ENCODE measurements around the gene MUC5AC.

The MUC5AC gene

DNA sequence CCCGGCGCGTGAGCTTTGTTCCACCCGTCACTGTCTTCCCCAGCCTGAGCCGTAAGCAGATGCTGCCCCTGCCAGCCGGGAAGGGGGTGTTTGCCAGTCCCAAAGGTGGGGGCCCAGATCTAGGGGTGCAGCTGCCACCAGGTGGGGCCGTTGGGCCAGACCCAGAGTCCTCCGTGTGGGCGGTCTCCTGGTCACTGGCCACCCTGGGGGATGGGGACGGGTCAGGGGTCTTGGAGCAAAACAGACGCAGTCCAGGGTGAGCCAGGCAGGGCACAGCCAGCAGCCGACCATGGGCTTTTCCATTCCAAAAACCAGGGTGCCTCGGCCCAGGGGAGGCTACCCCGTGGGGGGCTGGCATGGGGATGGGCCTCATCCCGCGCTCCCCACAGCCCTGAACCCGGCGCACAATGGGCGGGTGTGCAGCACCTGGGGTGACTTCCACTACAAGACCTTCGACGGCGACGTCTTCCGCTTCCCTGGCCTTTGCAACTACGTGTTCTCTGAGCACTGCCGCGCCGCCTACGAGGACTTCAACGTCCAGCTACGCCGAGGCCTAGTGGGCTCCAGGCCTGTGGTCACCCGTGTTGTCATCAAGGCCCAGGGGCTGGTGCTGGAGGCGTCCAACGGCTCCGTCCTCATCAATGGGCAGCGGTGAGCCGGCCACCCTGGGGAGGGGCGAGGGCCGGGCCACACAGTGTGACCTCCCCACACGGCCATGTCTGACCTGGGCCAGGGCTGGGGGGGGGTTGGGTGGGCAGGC lies 68.7 kb downstream of the MUC5AC start:
- DNase-seq (ENCODE audit: low spot score) = no peak

- DNase-seq (ENCODE audit: low spot score) = no peak
Measured at GRCh38 chr11:1226986-1227550, 69.3 kb downstream of the MUC5AC start.

GRCh38 chr11:1227551-1228100 lies 69.9 kb downstream of the MUC5AC start:
- DNase-seq (ENCODE audit: low spot score) = no peak

GRCh38 chr11:1228101-1228821 lies 70.5 kb downstream of the MUC5AC start:
- no peak for DNase-seq (ENCODE audit: low spot score)

DNA sequence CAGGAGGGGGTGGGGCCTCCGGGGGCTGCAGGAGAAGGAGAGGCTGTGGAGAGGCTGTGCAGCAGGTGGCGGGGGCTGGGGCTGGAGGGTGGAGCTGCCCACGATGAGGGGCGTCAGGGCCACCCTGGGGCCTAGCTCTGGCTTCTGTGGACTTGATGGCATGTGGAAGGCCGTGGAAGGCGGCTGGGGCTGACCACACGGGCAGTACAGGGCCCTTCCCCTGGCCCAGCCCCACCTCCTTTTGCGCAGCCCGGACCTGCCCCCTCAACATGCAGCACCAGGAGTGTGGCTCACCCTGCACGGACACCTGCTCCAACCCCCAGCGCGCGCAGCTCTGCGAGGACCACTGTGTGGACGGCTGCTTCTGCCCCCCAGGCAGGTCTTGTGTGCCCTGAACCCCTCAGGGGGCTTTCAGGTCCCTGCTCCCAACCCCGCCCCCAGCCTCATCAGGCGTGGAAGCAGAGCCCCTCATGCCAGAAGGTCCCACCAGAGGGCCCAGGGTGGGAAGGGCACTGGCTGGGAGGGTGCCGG lies 71.2 kb downstream of the MUC5AC start:
- no peak for DNase-seq (ENCODE audit: low spot score)

GRCh38 chr11:1229471-1230120 lies 71.8 kb downstream of the MUC5AC start:
- no peak for DNase-seq (ENCODE audit: low spot score)

- DNase-seq (ENCODE audit: low spot score) = no peak
Measured at GRCh38 chr11:1230121-1230455, 72.3 kb downstream of the MUC5AC start.

- DNase-seq (ENCODE audit: low spot score) = peak; percentile 28
Measured at GRCh38 chr11:1230456-1231395, 73.0 kb downstream of the MUC5AC start.

GRCh38 chr11:1231396-1232020 lies 73.8 kb downstream of the MUC5AC start:
- DNase-seq (ENCODE audit: low spot score) = no peak

GRCh38 chr11:1232021-1232882 lies 74.5 kb downstream of the MUC5AC start:
- no peak for DNase-seq (ENCODE audit: low spot score)

GRCh38 chr11:1232883-1233321 lies 75.1 kb downstream of the MUC5AC start:
- DNase-seq (ENCODE audit: low spot score) = no peak

GRCh38 chr11:1233351-1234053 lies 75.7 kb downstream of the MUC5AC start:
- no peak for DNase-seq (ENCODE audit: low spot score)

GRCh38 chr11:1234054-1234720 lies 76.4 kb downstream of the MUC5AC start:
- no peak for DNase-seq (ENCODE audit: low spot score)

GRCh38 chr11:1234771-1235305 lies 77.1 kb downstream of the MUC5AC start:
- no peak for DNase-seq (ENCODE audit: low spot score)

DNA sequence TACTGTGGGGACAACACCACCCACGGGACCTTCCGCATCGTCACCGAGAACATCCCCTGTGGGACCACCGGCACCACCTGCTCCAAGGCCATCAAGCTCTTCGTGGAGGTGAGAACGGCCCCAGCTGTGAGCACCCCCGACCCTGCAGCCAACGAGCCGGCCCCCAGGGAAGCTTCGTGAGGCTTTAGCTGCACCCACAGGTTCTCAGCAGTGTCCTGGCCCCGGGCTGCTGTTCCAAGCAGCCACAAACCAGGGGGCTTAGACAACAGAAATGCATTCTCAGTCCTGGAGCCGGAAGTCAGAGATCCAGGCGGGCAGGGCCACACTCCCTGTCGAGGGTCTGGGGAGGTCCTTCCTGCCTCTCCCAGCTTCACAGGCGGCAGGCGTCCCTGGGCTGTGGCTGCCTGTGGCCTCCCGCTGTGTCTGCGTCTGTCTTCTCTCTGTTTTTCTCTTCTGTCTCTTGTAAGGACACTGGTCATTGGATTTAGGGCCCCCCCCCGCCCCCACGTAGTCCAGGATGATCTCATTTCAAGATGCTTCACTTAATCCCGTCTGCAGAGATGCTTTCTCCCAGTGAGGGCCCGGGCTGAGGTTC lies 77.7 kb downstream of the MUC5AC start:
- DNase-seq (ENCODE audit: low spot score) = no peak

GRCh38 chr11:1235901-1236315 lies 78.2 kb downstream of the MUC5AC start:
- no peak for DNase-seq (ENCODE audit: low spot score)

DNA sequence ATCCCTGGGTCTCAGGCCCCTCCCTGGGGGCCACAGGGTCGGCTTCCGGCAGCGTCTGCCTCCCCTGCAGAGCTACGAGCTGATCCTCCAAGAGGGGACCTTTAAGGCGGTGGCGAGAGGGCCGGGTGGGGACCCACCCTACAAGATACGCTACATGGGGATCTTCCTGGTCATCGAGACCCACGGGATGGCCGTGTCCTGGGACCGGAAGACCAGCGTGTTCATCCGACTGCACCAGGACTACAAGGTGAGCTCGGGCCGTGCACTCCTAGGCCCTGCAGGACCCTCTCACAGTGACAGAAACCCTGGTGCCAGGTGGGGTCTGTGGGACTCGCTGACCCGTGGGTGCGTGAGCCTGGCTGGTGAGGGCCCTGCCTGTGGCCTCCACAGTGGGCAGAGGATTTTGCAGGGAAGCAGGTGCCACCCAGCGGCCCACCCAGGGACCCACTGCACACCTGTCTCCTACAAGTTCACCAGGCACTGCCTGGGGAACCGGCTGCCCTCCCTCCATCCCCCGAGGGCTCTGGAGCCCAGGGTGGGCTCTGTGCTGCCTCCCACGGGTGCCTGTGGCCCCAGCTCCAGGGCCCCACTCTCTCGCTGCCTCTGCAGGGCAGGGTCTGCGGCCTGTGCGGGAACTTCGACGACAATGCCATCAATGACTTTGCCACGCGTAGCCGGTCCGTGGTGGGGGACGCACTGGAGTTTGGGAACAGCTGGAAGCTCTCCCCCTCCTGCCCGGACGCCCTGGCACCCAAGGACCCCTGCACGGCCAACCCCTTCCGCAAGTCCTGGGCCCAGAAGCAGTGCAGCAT lies 78.8 kb downstream of the MUC5AC start:
- DNase-seq (ENCODE audit: low spot score) = no peak

Measured in SW480 (cell line).